Activated T-helper 2 cell treated with anti-CD3 and anti-CD28 coated beads, Interferon-gamma antibody, Interleukin-2, Interleukin-4, amounts not matched to agents 10 μg/mL and 5 μg/mL and 100 μg/mL, durations not matched to agents 14 hours and 24 hours and 36 hours (primary cell): ENCODE data around the gene ABLIM2. TPM values are rescaled to one million over a fixed set of nuclear protein-coding genes. Genes with fewer than 3 reads are reported as not detected.
"Not testable (repeated sequence)": the region's sequence is repeated elsewhere in the genome, so short reads cannot be mapped to it uniquely, and the experiment has no call there.

Experiments used
- DNase-seq: peaks from one replicate; pipeline ENCODE4 v3.0.0; 2021; ENCODE audit warnings: low spot score
- H3K27ac Mint-ChIP-seq: one replicate; pipeline ENCODE4 v1.8.0; 2021; ENCODE audit warnings: mixed read lengths
- H3K27me3 Mint-ChIP-seq: one replicate; pipeline ENCODE4 v1.8.0; 2021; ENCODE audit warnings: low read depth, mixed read lengths
- H3K36me3 Mint-ChIP-seq: one replicate; pipeline ENCODE4 v1.8.0; 2021; ENCODE audit warnings: low read depth, mixed read lengths
- H3K4me1 Mint-ChIP-seq: one replicate; pipeline ENCODE4 v1.8.0; 2021; ENCODE audit warnings: low read depth, mixed read lengths
- H3K4me3 Mint-ChIP-seq: one replicate; pipeline ENCODE4 v1.8.0; 2021; ENCODE audit warnings: low read depth, mild to moderate bottlenecking, moderate library complexity, mixed read lengths
- H3K9me3 Mint-ChIP-seq: one replicate; pipeline ENCODE4 v1.8.0; 2021; ENCODE audit warnings: mixed read lengths
- intact Hi-C: fragments of 100-400 bp; cut with micrococcal nuclease; formaldehyde crosslinking; loops from one replicate; pipeline ENCODE4 v1.15.1; 2023
- total RNA-seq: library from RNA; stranded (reverse); gene quantifications from 2 replicates; pipeline ENCODE4 v1.2.3, GENCODE V29; 2022

Gene ABLIM2
- total RNA-seq, 1 donor from 2014 or later, result 0.32 TPM

DNA sequence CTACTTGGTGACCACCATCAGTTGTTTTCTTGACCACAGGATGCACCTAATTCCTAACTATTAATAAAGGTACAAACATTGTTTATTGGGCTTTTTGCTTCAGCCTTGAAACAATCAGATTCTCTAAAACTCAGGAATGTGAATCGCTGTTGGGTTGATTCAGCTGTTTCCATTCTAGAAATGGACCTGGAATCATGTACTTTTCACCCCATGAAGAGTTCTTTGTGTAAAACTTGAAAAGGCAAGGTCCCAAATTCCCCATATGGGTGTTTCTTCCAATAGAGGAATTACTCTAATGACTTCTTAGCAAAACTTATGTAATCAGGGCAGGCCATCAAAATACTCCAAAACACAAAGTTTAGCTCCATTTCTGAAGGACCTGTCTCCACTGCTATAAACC is 226.3 kb downstream of the ABLIM2 start:
- no peak for DNase-seq
- peaks cover 7% of the 10 kb centered on the region for H3K36me3 Mint-ChIP-seq
- H3K4me1 Mint-ChIP-seq, result peaks cover 17% of the 10 kb centered on the region
- H3K9me3 Mint-ChIP-seq, result no peaks in the 10 kb centered on the region
- no peak overlapping the region for H3K4me3 Mint-ChIP-seq
- intact Hi-C loops, result loop anchor here (5.0 kb wide), 1 partner anchor 45 kb away; no protein-coding TSS in a partner anchor
- H3K27me3 Mint-ChIP-seq, result peaks cover 3% of the 10 kb centered on the region
- no peak overlapping the region for H3K27ac Mint-ChIP-seq

DNA sequence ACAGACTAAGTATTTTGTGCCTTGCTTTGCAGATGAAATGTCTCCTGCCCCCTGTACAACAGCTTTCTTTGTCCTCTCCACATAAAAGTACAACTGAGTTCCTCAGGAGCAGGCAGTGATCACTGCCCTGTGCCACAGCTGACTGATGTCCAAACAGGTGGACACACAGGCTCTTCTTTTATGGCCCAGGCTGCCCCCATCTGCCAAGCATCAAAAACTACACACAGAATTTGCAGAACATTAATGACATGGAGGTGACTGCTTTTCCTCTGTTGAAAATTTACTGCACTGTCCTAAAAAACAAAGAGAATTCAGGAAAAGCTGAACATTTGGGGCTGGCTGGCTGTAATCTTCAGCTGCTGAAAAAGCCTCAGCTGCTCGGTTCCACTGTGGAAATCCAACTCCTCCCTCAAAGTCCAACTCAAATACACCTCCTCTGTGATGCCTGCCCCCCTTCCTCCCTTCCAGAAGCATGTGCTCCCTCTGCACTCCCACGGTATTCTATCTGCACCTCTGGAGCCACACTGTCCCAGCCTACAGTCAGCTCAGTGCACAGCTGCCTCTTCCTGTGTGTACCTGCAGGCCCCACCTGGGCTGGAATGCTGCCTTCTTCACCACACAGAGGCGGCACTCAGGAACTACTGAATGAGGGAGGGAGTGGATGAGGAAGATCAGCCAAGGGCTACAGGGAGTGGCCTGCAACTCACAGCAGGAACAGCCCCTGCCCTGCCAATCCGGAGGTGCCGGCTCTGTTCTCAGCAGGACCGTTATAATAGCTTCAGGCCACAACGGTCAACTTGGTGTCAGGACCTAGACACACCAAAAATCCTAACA is 229.3 kb downstream of the ABLIM2 start:
- intact Hi-C loops, result no loop called here
- no peak for DNase-seq
- Mint-ChIP-seq H3K4me1 (peaks cover 5% of the 10 kb centered on the region), H3K4me3 (no peak overlapping the region), H3K9me3 (peaks cover 4% of the 10 kb centered on the region), H3K27me3 (no peaks in the 10 kb centered on the region), H3K27ac (no peak overlapping the region), H3K36me3 (peaks cover 12% of the 10 kb centered on the region)

DNA sequence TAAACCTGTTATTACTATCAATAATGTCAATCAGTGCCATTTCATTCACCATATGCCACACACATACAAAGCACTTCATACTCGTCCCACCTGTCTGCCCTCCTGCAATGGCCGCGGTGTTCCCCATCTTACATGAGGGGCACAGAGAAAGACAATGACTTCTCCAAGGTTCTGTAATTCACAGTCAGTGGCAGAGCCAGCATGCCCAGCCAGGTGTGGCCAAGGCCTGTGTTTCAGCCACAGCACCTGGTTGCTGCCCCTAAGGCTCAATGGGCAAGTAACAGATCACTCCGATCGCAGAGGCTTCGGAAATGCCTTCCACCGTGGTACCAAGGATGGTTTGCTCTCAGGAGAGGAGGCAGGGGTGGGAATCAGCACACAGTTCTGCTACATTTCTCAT is 229.9 kb downstream of the ABLIM2 start:
- Mint-ChIP-seq H3K36me3 (peaks cover 7% of the 10 kb centered on the region), H3K4me3 (no peak overlapping the region), H3K4me1 (peaks cover 3% of the 10 kb centered on the region), H3K27me3 (no peaks in the 10 kb centered on the region), H3K27ac (no peak overlapping the region), H3K9me3 (peaks cover 4% of the 10 kb centered on the region)
- intact Hi-C loops, result no loop called here
- DNase-seq, result no peak

DNA sequence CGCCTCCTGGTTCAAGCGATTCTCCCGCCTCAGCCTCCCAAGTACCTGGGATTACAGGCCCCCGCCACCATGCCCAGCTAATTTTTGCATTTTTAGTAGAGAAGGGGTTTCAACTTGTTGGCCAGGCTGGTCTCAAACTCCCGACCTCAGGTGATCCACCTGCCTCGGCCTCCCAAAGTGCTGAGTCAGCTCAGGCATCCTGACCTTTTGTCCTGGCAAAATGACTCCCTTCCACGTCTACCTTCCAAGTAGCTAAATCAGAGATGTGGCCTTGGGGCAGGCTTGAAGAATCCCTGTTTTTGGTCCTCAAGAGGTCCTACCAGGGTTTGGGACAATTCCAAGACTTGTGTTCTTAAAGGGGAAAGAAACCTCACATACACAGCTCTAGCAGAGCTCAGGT is 231.8 kb downstream of the ABLIM2 start:
- DNase-seq, result no peak
- H3K27me3 Mint-ChIP-seq, result no peaks in the 10 kb centered on the region
- no peak overlapping the region for H3K4me3 Mint-ChIP-seq
- no peak overlapping the region for H3K27ac Mint-ChIP-seq
- intact Hi-C loops, result no loop called here
- H3K9me3 Mint-ChIP-seq, result peaks cover 4% of the 10 kb centered on the region
- peaks cover 4% of the 10 kb centered on the region for H3K4me1 Mint-ChIP-seq
- peaks cover 9% of the 10 kb centered on the region for H3K36me3 Mint-ChIP-seq

DNA sequence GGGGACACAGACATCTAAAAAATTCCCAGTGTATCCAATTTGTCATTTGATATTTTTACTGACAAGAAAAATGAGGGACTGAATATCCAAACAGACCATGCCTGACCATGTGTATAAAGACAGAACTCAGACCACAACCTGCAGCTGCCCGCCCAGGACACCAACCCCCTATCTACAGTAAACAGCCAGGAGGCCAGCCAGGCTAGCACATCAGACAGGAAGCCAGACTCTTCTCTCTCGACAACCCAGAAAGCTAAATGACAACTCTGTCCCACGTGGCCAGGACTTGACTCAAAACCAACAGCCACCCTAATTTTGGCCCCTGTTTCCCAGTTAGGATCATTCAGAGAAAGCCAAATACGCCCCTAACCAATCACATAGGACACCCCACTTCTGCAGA is 234.0 kb downstream of the ABLIM2 start:
- H3K27me3 Mint-ChIP-seq, result no peaks in the 10 kb centered on the region
- intact Hi-C loops, result no loop called here
- no peak overlapping the region for H3K4me3 Mint-ChIP-seq
- no peak overlapping the region for H3K27ac Mint-ChIP-seq
- peaks cover 4% of the 10 kb centered on the region for H3K4me1 Mint-ChIP-seq
- peaks cover 9% of the 10 kb centered on the region for H3K36me3 Mint-ChIP-seq
- H3K9me3 Mint-ChIP-seq, result peaks cover 4% of the 10 kb centered on the region
- DNase-seq, result no peak

DNA sequence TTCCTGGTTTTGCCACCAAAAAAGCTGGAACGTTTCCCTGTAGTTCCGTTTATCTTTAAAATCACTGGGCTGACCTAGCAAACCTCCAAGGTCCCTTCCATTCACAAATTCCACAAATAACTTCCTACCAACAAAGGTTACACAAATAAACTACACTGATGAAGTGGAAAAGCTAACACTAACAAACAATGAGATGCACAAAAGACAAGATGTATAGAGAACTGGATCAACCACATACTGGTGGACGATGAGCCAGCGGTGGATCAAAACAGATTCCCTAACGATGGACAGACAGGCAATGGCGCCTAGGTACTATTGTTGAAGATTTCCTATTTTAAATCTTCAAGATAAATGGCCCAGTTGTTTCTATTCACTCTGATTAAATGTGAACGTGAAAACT is 234.4 kb downstream of the ABLIM2 start:
- intact Hi-C loops, result no loop called here
- DNase-seq, result no peak
- Mint-ChIP-seq H3K4me1 (peaks cover 4% of the 10 kb centered on the region), H3K36me3 (peaks cover 9% of the 10 kb centered on the region), H3K4me3 (no peak overlapping the region), H3K27me3 (no peaks in the 10 kb centered on the region), H3K27ac (no peak overlapping the region), H3K9me3 (peaks cover 4% of the 10 kb centered on the region)

DNA sequence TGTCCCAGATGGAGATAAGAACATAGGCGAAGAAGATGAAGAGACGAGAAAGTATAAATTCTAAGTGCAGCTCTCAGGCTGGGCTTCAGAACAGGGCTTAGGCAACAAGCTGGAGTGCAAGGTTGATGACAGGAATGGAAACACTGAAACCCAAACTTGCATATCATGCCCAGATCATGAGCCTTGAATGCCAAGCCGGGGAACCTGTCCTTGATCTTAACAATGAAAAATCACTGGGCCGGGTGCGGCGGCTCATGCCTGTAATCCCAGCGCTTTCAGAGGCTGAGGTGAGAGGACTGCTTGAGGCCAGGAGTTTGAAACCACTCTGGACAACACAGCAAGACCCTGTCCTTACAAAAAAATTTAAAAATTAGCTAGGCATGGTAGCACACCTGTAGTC is 236.1 kb downstream of the ABLIM2 start:
- no peak for DNase-seq
- Mint-ChIP-seq H3K9me3 (peaks cover 4% of the 10 kb centered on the region), H3K4me3 (no peak overlapping the region), H3K27me3 (no peaks in the 10 kb centered on the region), H3K36me3 (peaks cover 9% of the 10 kb centered on the region), H3K27ac (no peak overlapping the region), H3K4me1 (peaks cover 4% of the 10 kb centered on the region)
- intact Hi-C loops, result no loop called here

DNA sequence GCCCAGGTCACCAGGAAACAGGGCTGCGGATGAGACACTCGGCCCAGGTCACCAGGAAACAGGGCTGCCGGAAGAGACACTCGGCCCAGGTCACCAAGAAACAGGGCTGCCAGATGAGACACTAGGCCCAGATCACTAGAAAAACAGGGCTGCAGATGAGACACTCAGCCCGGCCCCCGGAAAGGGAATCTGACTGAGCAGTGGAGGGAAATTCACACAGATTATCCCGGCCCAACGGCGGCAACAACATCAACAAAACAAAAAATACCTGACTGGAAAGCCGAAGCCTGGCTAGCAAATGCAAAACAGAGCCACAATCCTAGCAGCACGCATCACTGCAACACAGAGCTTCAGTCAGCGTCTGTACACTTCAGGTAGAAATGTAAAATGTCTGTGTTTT is 239.6 kb downstream of the ABLIM2 start:
- DNase-seq, result no peak
- Mint-ChIP-seq H3K4me3 (no peak overlapping the region), H3K36me3 (peaks cover 4% of the 10 kb centered on the region), H3K9me3 (no peaks in the 10 kb centered on the region), H3K4me1 (peaks cover 14% of the 10 kb centered on the region), H3K27me3 (no peaks in the 10 kb centered on the region), H3K27ac (no peak overlapping the region)
- intact Hi-C loops, result no loop called here

DNA sequence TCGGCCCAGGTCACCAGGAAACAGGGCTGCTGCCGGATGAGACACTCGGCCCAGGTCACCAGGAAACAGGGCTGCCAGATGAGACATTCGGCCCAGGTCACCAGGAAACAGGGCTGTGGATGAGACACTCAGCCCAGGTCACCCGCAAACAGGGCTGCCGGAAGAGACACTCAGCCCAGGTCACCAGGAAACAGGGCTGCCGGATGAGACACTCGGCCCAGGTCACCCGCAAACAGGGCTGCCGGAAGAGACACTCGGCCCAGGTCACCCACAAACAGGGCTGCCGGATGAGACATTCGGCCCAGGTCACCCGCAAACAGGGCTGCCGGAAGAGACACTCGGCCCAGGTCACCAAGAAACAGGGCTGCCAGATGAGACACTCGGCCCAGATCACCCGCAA is 240.4 kb downstream of the ABLIM2 start:
- H3K4me1 Mint-ChIP-seq, result peaks cover 14% of the 10 kb centered on the region
- H3K36me3 Mint-ChIP-seq, H3K4me3 Mint-ChIP-seq, intact Hi-C loops, H3K27ac Mint-ChIP-seq, H3K27me3 Mint-ChIP-seq, DNase-seq, H3K9me3 Mint-ChIP-seq: not testable (repeated sequence)

DNA sequence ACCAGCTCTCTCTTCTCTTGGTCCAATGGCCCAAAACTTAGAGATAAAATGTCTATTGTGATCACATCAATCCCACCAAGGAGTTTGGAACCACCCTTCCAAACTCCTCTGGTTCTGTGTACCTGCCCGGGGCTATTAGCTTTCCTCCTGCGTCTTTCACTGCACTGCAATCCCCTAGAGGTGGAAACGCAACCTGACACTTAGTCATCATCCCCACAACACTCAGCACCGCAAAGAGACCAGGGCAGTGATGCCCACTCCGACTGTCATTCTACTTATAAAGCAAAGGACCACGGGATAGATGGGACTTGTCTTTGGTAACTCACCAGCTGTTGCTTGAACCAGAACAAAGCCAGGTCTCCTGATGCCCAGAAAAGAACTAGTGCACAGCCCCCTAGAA is 240.9 kb downstream of the ABLIM2 start:
- no peaks in the 10 kb centered on the region for H3K36me3 Mint-ChIP-seq
- H3K4me1 Mint-ChIP-seq, result peaks cover 14% of the 10 kb centered on the region
- H3K9me3 Mint-ChIP-seq, result no peaks in the 10 kb centered on the region
- intact Hi-C loops, result no loop called here
- H3K4me3 Mint-ChIP-seq, result no peak overlapping the region
- no peaks in the 10 kb centered on the region for H3K27me3 Mint-ChIP-seq
- DNase-seq, result no peak
- H3K27ac Mint-ChIP-seq, result no peak overlapping the region

DNA sequence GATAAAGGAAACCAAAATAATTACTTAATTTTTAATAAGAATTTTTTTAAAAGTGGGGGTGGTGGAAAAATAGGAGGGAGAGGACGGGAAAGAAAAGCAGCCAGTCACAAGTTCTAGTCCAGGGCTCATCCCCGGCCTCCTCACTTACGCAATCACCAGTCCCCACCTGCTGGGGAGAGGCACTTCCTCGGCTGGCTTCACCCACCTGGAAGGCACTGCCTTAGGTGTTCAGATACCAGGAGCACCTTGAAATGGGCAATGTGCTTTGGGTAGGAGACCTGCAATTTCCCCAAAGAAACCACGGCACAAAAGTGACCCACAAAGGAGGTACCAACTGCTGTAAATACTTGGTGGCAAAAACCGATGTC is 242.8 kb downstream of the ABLIM2 start:
- no peaks in the 10 kb centered on the region for H3K27me3 Mint-ChIP-seq
- H3K27ac Mint-ChIP-seq, result no peak overlapping the region
- peaks cover 14% of the 10 kb centered on the region for H3K4me1 Mint-ChIP-seq
- intact Hi-C loops, result no loop called here
- H3K4me3 Mint-ChIP-seq, result no peak overlapping the region
- DNase-seq, result no peak
- no peaks in the 10 kb centered on the region for H3K9me3 Mint-ChIP-seq
- no peaks in the 10 kb centered on the region for H3K36me3 Mint-ChIP-seq
